Endothelial cell of umbilical vein (primary cell): Measurements from ENCODE around the gene MTRF1. TPM values are rescaled to one million over a fixed set of nuclear protein-coding genes. Genes with fewer than 3 reads are reported as not detected.

Experiments
- BruUV-seq: library from RNA; stranded (reverse); fragments of 400-500 nt; replicated peaks from 2 replicates; lab custom pipeline; 2021; lab: Mats Ljungman, UMichigan
- CTCF ChIA-PET: fragments of 300-600, 350-600 bp; sonication (Branson Sonifier 250); formaldehyde crosslinking; loops from one replicate; lab custom pipeline; 2021; ENCODE audit warnings: antibody characterized with exemption, inconsistent platforms; lab: Charles Lee
- POLR2A ChIA-PET: fragments of 300-600, 350-600 bp; sonication (Branson Sonifier 250); formaldehyde crosslinking; loops from one replicate; lab custom pipeline; 2021; ENCODE audit warnings: antibody characterized with exemption, inconsistent platforms; lab: Charles Lee
- DNase-seq: peaks from one replicate; pipeline ENCODE4 v3.0.0-alpha.2; 2011; ENCODE audit warnings: low read depth, low spot score
- FAIRE-seq: peaks from 2 replicates; lab custom pipeline; 2011; peaks lifted over from hg19 to GRCh38; lab: Jason Lieb, UNC
- H2AFZ ChIP-seq: 2 replicates; pipeline ENCODE4 v1.6.0; 2012; ENCODE audit warnings: low read depth, low read length, control low read depth, inconsistent platforms
- H3K27ac ChIP-seq: 2 replicates; pipeline ENCODE4 v1.5.1; 2011; ENCODE audit warnings: low read depth, mild to moderate bottlenecking, control low read depth, low read length, moderate library complexity; ENCODE audit not compliant: insufficient read depth
- H3K27me3 ChIP-seq, 2 experiments: 2 replicates each; pipeline versions ENCODE4 v1.6.0 to v1.6.1; 2011; ENCODE audit warnings: low read length in 2 of 2, mixed read lengths in 1 of 2; ENCODE audit not compliant: control insufficient read depth in 2 of 2, insufficient read depth in 2 of 2
- H3K36me3 ChIP-seq, 2 experiments: 2 replicates in 1 of 2; 3 replicates in 1 of 2; pipeline ENCODE4 v1.5.1; 2011; ENCODE audit warnings: low read length in 2 of 2, mild to moderate bottlenecking in 1 of 2, moderate library complexity in 1 of 2; ENCODE audit not compliant: control insufficient read depth in 2 of 2, insufficient read depth in 2 of 2; ENCODE audit errors: extremely low read depth in 1 of 2
- H3K4me1 ChIP-seq: 3 replicates; pipeline ENCODE4 v1.5.1; 2011; ENCODE audit warnings: mild to moderate bottlenecking, low read length; ENCODE audit not compliant: control insufficient read depth, insufficient read depth; ENCODE audit errors: extremely low read depth
- H3K4me2 ChIP-seq: 2 replicates; pipeline ENCODE4 v1.6.1; 2011; ENCODE audit warnings: low read length, control low read depth, mixed read lengths; ENCODE audit not compliant: insufficient read depth
- H3K4me3 ChIP-seq, 3 experiments: fragments of 200-600 bp in 1 of 3; sonication (generic), shearing (Covaris generic) in 1 of 3; replicated peaks in 1 of 3; 2 replicates each; pipeline ENCODE4 v1.5.1; 2011 to 2016; ENCODE audit warnings: control low read depth in 3 of 3, low read length in 3 of 3, mild to moderate bottlenecking in 2 of 3, inconsistent platforms in 1 of 3, low read depth in 1 of 3, moderate library complexity in 1 of 3; ENCODE audit not compliant: insufficient read depth in 1 of 3
- H3K79me2 ChIP-seq: 2 replicates; pipeline ENCODE4 v1.6.0; 2012; ENCODE audit warnings: low read length, inconsistent platforms; ENCODE audit not compliant: control insufficient read depth, insufficient read depth
- H3K9ac ChIP-seq: replicated peaks from 2 replicates; pipeline ENCODE3; 2011; ENCODE audit warnings: low read length, control low read depth; ENCODE audit not compliant: insufficient read depth; ENCODE audit errors: extremely low read depth
- H3K9me1 ChIP-seq: replicated peaks from 3 replicates; pipeline ENCODE4 v1.6.0; 2011; ENCODE audit warnings: mild to moderate bottlenecking, low read length; ENCODE audit not compliant: control insufficient read depth, insufficient read depth; ENCODE audit errors: extremely low read depth
- H3K9me3 ChIP-seq: replicated peaks from 2 replicates; pipeline ENCODE4 v1.5.1; 2012; ENCODE audit warnings: low read length, inconsistent platforms; ENCODE audit not compliant: control insufficient read depth, insufficient read depth
- H4K20me1 ChIP-seq: replicated peaks from 2 replicates; pipeline ENCODE3; 2011; ENCODE audit warnings: mild to moderate bottlenecking, low read length; ENCODE audit not compliant: control insufficient read depth, insufficient read depth; ENCODE audit errors: extremely low read depth
- CTCF ChIP-seq, 2 donors: IDR thresholded peaks; 1 replicate in 1 of 2; 2 replicates in 1 of 2; pipeline ENCODE4 v1.5.1; 2011; ENCODE audit warnings: low read length in 2 of 2, mild to moderate bottlenecking in 2 of 2, moderate library complexity in 2 of 2, control low read depth in 1 of 2, inconsistent platforms in 1 of 2, low read depth in 1 of 2; ENCODE audit not compliant: insufficient read depth in 1 of 2; ENCODE audit errors: extremely low read depth in 1 of 2
- EZH2 ChIP-seq: IDR thresholded peaks from 2 replicates; pipeline ENCODE4 v1.6.1; 2012; ENCODE audit warnings: borderline replicate concordance, low read depth, mild to moderate bottlenecking, moderate library complexity, low read length, inconsistent platforms; ENCODE audit not compliant: severe bottlenecking
- FOS ChIP-seq: IDR thresholded peaks from 2 replicates; pipeline ENCODE4 v1.6.1; 2011; ENCODE audit warnings: mild to moderate bottlenecking, low read length, moderate library complexity, borderline replicate concordance; ENCODE audit not compliant: insufficient read depth
- GATA2 ChIP-seq: IDR thresholded peaks from 2 replicates; pipeline ENCODE4 v1.7.0; 2011; ENCODE audit warnings: low read depth, mild to moderate bottlenecking, moderate library complexity, mixed read lengths, low read length; ENCODE audit not compliant: insufficient read length, insufficient read depth
- JUN ChIP-seq: IDR thresholded peaks from 2 replicates; pipeline ENCODE4 v1.6.1; 2011; ENCODE audit warnings: borderline replicate concordance, low read depth; ENCODE audit not compliant: insufficient read length, insufficient read depth
- MAX ChIP-seq: IDR thresholded peaks from 2 replicates; pipeline ENCODE4 v1.6.1; 2011; ENCODE audit not compliant: insufficient read depth, insufficient read length
- MYC ChIP-seq: IDR thresholded peaks from one replicate; pipeline ENCODE4 v1.6.1; 2011; ENCODE audit warnings: mild to moderate bottlenecking, low read depth, low read length
- POLR2A ChIP-seq: IDR thresholded peaks from 2 replicates; pipeline ENCODE4 v1.6.1; 2012; ENCODE audit warnings: low read depth, mild to moderate bottlenecking, control low read depth, low read length
- POLR2AphosphoS5 ChIP-seq: IDR thresholded peaks from 2 replicates; pipeline ENCODE4 v1.6.1; 2012; ENCODE audit warnings: low read depth, mild to moderate bottlenecking, control low read depth, low read length, moderate library complexity; ENCODE audit not compliant: insufficient read depth
- dilution Hi-C: fragments of 300-500 bp; cut with MboI; formaldehyde crosslinking; loops from one replicate; pipeline ENCODE4 v1.15.0; 2019; ENCODE audit warnings: low sequenced_read_pairs; ENCODE audit not compliant: extremely low pct_ligation_motif_present
- intact Hi-C: fragments of 100-400 bp; cut with micrococcal nuclease; formaldehyde crosslinking; loops from one replicate; pipeline ENCODE4 v1.10.0; 2022
- polyA plus RNA-seq, 4 experiments: library from polyadenylated mRNA; depleted of rRNA in 3 of 4; stranded (reverse) in 3 of 4; unstranded in 1 of 4; fragments of >200 nt; gene quantifications; 2 replicates each; pipeline versions ENCODE4 v1.2.1 to v1.2.3, GENCODE V29; 2011 to 2012; ENCODE audit warnings: missing spikeins in 1 of 4
- total RNA-seq: library from RNA; stranded (reverse); gene quantifications from 2 replicates; pipeline ENCODE4 v1.2.3, GENCODE V29; 2021

The MTRF1 gene
- total and polyA plus RNA-seq, 2 donors (not counting 3 experiments of a cell fraction or from before 2014, with no cell fraction given), result 8.0 to 16.3 TPM

- Histone ChIP-seq H3K4me3 (no peak overlapping the region), H3K9me3 (no peaks in the 10 kb centered on the region), H3K9ac (no peak overlapping the region), H3K9me1 (no peaks in the 10 kb centered on the region), H3K27ac (no peak overlapping the region), H3K36me3 (peaks cover 0 to 2% of the 10 kb centered on the region in 2 experiments), H2AFZ (no peak overlapping the region), H3K4me1 (no peaks in the 10 kb centered on the region), H4K20me1 (no peaks in the 10 kb centered on the region), H3K4me2 (no peak overlapping the region), H3K79me2 (no peaks in the 10 kb centered on the region), H3K27me3 (no peaks in the 10 kb centered on the region)
- TF ChIP-seq JUN (no peak), MAX (no peak), MYC (no peak), CTCF (IDR thresholded peaks at IDR 0.05; ENCODE audit: extremely low read depth in 1 of 2, insufficient read depth in 1 of 2, low read depth in 1 of 2, low read length in 2 of 2) (no peak), POLR2A (no peak), GATA2 (no peak), FOS (no peak), POLR2AphosphoS5 (no peak), EZH2 (no peak)
- intact Hi-C loops (no loop called here), dilution Hi-C loops (no loop called here)
- DNase-seq (no peak), FAIRE-seq (no peak)
- ChIA-PET POLR2A (no interaction called here), CTCF (interaction anchor here (0.5 to 1.5 kb wide), 3 partner anchors 12 to 172 kb away, joined by 3 to 4 read pairs (median 3); no protein-coding TSS in a partner anchor)
- no TSS peak for BruUV-seq
Observed at GRCh38 chr13:41244556-41244955, 18.8 kb downstream of the MTRF1 start.
